ENCODE measurements around the gene TAP2. TPM values are rescaled to one million over a fixed set of nuclear protein-coding genes. Genes with fewer than 3 reads are reported as not detected.
A peak's percentile ranks its signal among the peaks of the same experiment; 100 is the strongest.

The TAP2 gene
- total and polyA plus RNA-seq, 2 of the 13 experiments (the other 11 are each of a cell fraction or from before 2014, with no cell fraction given), result 10.3 to 17.6 TPM

DNA sequence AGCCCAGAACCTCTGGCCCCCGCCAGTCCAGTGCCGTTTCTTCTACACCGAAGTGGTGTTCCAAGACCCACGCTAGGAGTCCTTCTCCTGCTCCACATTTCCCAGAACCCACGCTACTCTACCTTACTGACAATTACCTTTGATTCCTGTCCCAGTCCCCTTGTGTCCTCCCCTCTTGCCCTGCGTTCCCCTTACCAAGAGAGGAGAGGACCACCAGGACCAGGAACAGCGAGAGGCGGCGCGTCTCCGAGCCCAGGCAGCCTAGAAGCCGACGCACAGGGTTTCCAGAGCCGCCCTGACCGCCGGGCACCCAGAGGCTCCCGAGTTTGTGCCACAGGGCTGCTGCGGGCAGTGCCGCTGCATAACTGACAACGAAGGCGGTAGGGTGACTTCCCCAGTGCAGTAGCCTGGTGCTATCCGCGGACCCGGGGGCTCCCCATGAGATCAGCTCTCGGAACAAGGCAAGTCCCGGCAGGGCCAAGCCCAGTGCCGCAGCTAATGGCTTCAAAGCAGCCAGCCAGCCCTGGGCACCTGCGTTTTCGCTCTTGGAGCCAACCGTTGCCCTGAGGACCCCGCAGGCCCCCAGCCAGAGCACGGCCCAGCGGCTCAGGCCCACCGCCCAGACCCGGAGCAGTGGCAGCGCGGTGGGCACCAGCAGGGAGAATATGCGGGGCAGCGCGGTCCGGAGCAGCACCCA, 14.5 kb upstream of the TAP2 start (continued):
- TF ChIP-seq POGZ (CRISPR knock-in tag; IDR thresholded peaks at IDR 0.05) (no peak), ZNF652 (CRISPR knock-in tag; IDR thresholded peaks at IDR 0.05; ENCODE audit: borderline replicate concordance, low read depth) (no peak), CBX1 (IDR thresholded peaks at IDR 0.05; ENCODE audit: low read depth) (no peak), ZBTB20 (CRISPR knock-in tag; IDR thresholded peaks at IDR 0.05; ENCODE audit: borderline replicate concordance, low read depth) (no peak), ZNF670 (CRISPR knock-in tag; IDR thresholded peaks at IDR 0.05; ENCODE audit: borderline replicate concordance) (no peak), XBP1 (CRISPR knock-in tag; IDR thresholded peaks at IDR 0.05) (no peak), ZNF749 (CRISPR knock-in tag; IDR thresholded peaks at IDR 0.05; ENCODE audit: borderline replicate concordance) (no peak), HNRNPH1 (optimal IDR thresholded peaks at IDR 0.05; ENCODE audit: low read depth, low read length) (no peak), ZNF30 (CRISPR knock-in tag; IDR thresholded peaks at IDR 0.05) (no peak), HIVEP1 (CRISPR knock-in tag; IDR thresholded peaks at IDR 0.05) (no peak; the same call in 1 of the 2 replicates), KAT2B (IDR thresholded peaks at IDR 0.05; ENCODE audit: borderline replicate concordance, low read depth, low read length) (no peak)
- TF ChIP-seq, protein P1, sequence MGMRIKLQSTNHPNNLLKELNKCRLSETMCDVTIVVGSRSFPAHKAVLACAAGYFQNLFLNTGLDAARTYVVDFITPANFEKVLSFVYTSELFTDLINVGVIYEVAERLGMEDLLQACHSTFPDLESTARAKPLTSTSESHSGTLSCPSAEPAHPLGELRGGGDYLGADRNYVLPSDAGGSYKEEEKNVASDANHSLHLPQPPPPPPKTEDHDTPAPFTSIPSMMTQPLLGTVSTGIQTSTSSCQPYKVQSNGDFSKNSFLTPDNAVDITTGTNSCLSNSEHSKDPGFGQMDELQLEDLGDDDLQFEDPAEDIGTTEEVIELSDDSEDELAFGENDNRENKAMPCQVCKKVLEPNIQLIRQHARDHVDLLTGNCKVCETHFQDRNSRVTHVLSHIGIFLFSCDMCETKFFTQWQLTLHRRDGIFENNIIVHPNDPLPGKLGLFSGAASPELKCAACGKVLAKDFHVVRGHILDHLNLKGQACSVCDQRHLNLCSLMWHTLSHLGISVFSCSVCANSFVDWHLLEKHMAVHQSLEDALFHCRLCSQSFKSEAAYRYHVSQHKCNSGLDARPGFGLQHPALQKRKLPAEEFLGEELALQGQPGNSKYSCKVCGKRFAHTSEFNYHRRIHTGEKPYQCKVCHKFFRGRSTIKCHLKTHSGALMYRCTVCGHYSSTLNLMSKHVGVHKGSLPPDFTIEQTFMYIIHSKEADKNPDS (CRISPR knock-in tag; IDR thresholded peaks at IDR 0.05), result no peak
- TF ChIP-seq, protein P2, sequence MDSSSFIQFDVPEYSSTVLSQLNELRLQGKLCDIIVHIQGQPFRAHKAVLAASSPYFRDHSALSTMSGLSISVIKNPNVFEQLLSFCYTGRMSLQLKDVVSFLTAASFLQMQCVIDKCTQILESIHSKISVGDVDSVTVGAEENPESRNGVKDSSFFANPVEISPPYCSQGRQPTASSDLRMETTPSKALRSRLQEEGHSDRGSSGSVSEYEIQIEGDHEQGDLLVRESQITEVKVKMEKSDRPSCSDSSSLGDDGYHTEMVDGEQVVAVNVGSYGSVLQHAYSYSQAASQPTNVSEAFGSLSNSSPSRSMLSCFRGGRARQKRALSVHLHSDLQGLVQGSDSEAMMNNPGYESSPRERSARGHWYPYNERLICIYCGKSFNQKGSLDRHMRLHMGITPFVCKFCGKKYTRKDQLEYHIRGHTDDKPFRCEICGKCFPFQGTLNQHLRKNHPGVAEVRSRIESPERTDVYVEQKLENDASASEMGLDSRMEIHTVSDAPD (CRISPR knock-in tag; IDR thresholded peaks at IDR 0.05), result no peak
- TF ChIP-seq, protein P3, sequence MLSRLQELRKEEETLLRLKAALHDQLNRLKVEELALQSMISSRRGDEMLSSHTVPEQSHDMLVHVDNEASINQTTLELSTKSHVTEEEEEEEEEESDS (CRISPR knock-in tag; IDR thresholded peaks at IDR 0.05; ENCODE audit: borderline replicate concordance), result no peak
- TF ChIP-seq, protein P4, sequence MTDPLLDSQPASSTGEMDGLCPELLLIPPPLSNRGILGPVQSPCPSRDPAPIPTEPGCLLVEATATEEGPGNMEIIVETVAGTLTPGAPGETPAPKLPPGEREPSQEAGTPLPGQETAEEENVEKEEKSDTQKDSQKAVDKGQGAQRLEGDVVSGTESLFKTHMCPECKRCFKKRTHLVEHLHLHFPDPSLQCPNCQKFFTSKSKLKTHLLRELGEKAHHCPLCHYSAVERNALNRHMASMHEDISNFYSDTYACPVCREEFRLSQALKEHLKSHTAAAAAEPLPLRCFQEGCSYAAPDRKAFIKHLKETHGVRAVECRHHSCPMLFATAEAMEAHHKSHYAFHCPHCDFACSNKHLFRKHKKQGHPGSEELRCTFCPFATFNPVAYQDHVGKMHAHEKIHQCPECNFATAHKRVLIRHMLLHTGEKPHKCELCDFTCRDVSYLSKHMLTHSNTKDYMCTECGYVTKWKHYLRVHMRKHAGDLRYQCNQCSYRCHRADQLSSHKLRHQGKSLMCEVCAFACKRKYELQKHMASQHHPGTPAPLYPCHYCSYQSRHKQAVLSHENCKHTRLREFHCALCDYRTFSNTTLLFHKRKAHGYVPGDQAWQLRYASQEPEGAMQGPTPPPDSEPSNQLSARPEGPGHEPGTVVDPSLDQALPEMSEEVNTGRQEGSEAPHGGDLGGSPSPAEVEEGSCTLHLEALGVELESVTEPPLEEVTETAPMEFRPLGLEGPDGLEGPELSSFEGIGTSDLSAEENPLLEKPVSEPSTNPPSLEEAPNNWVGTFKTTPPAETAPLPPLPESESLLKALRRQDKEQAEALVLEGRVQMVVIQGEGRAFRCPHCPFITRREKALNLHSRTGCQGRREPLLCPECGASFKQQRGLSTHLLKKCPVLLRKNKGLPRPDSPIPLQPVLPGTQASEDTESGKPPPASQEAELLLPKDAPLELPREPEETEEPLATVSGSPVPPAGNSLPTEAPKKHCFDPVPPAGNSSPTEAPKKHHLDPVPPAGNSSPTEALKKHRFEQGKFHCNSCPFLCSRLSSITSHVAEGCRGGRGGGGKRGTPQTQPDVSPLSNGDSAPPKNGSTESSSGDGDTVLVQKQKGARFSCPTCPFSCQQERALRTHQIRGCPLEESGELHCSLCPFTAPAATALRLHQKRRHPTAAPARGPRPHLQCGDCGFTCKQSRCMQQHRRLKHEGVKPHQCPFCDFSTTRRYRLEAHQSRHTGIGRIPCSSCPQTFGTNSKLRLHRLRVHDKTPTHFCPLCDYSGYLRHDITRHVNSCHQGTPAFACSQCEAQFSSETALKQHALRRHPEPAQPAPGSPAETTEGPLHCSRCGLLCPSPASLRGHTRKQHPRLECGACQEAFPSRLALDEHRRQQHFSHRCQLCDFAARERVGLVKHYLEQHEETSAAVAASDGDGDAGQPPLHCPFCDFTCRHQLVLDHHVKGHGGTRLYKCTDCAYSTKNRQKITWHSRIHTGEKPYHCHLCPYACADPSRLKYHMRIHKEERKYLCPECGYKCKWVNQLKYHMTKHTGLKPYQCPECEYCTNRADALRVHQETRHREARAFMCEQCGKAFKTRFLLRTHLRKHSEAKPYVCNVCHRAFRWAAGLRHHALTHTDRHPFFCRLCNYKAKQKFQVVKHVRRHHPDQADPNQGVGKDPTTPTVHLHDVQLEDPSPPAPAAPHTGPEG (CRISPR knock-in tag; IDR thresholded peaks at IDR 0.05), result peak; percentile 40; the same call in 1 of the 2 replicates
- TF ChIP-seq, protein P5, sequence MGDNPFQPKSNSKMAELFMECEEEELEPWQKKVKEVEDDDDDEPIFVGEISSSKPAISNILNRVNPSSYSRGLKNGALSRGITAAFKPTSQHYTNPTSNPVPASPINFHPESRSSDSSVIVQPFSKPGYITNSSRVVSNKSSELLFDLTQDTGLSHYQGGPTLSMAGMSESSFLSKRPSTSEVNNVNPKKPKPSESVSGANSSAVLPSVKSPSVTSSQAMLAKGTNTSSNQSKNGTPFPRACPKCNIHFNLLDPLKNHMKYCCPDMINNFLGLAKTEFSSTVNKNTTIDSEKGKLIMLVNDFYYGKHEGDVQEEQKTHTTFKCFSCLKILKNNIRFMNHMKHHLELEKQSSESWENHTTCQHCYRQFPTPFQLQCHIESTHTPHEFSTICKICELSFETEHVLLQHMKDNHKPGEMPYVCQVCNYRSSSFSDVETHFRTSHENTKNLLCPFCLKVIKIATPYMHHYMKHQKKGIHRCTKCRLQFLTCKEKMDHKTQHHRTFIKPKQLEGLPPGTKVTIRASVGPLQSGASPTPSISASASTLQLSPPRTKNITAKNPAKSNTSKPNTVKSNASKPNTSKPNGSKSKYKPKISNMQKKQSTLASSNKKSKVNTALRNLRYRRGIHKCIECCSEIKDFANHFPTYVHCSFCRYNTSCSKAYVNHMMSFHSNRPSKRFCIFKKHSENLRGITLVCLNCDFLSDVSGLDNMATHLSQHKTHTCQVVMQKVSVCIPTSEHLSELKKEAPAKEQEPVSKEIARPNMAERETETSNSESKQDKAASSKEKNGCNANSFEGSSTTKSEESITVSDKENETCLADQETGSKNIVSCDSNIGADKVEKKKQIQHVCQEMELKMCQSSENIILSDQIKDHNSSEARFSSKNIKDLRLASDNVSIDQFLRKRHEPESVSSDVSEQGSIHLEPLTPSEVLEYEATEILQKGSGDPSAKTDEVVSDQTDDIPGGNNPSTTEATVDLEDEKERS (CRISPR knock-in tag; IDR thresholded peaks at IDR 0.05), result no peak
